Measurements from ENCODE around the gene GMIP. TPM values are rescaled to one million over a fixed set of nuclear protein-coding genes. Genes with fewer than 3 reads are reported as not detected.

GMIP gene
- total and polyA plus RNA-seq, 2 experiments from 2014 or later: 5.1 to 22.1 TPM

DNA sequence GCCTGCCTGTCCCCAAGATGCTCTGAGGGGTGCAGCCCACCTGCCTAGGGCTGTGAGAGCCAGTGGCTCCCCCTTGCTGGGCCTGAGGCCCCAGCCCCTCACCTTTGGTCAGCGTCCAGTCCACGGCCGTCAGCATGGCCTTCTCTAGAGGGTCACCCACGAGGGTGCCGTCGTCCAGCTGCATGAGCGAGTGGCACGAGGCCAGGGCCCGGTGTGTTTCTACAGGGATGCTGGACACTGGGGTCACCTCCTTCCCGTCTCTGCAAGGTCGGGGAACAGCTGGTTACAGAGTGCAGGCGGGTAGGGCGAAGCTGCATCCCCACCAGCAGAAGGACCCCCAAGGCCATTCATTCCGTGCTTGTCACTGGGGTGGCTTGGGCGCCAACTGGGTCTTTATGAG lies 11.0 kb upstream of the GMIP start:
- H3K36me3 ChIP-seq (ENCODE audit: insufficient read depth): peaks cover 26% of the 10 kb centered on the region; the same call in 1 of the 2 replicates
- no peaks in the 10 kb centered on the region for H3K4me1 ChIP-seq (ENCODE audit: insufficient read depth)
- H3K9me2 ChIP-seq (ENCODE audit: insufficient read depth): no peaks in the 10 kb centered on the region
- H3K27ac Mint-ChIP-seq: no peak overlapping the region
- no peak overlapping the region for H3K4me3 Mint-ChIP-seq
- H3K27me3 Mint-ChIP-seq (ENCODE audit: insufficient read depth, low read depth, poor library complexity): peaks cover 15% of the 10 kb centered on the region
- peaks cover 10% of the 10 kb centered on the region; the same call in 1 of the 2 replicates for H4K20me1 ChIP-seq (replicated peaks; ENCODE audit: insufficient read depth)
- H3F3A ChIP-seq (replicated peaks; ENCODE audit: low read depth): no peaks in the 10 kb centered on the region
- DNase-seq (ENCODE audit: low spot score) (no peak), ATAC-seq (no peak)
- H3K9me3 Mint-ChIP-seq: no peaks in the 10 kb centered on the region
- no peak overlapping the region for H3K4me3 ChIP-seq
- H3K4me1 Mint-ChIP-seq: no peaks in the 10 kb centered on the region
- 0 out of 2 replicates have a peak, but pooled peaks cover 5% of the 10 kb centered on the region for H3K79me2 ChIP-seq (replicated peaks; ENCODE audit: insufficient read depth)
- H3K4me2 ChIP-seq: no peak overlapping the region
- H2AFZ ChIP-seq: no peak overlapping the region
- H3K27me3 ChIP-seq (ENCODE audit: insufficient read depth): no peaks in the 10 kb centered on the region
- no peak for TF ChIP-seq NANOG (IDR thresholded peaks at IDR 0.05; ENCODE audit: borderline replicate concordance)
- TF ChIP-seq, protein P1, sequence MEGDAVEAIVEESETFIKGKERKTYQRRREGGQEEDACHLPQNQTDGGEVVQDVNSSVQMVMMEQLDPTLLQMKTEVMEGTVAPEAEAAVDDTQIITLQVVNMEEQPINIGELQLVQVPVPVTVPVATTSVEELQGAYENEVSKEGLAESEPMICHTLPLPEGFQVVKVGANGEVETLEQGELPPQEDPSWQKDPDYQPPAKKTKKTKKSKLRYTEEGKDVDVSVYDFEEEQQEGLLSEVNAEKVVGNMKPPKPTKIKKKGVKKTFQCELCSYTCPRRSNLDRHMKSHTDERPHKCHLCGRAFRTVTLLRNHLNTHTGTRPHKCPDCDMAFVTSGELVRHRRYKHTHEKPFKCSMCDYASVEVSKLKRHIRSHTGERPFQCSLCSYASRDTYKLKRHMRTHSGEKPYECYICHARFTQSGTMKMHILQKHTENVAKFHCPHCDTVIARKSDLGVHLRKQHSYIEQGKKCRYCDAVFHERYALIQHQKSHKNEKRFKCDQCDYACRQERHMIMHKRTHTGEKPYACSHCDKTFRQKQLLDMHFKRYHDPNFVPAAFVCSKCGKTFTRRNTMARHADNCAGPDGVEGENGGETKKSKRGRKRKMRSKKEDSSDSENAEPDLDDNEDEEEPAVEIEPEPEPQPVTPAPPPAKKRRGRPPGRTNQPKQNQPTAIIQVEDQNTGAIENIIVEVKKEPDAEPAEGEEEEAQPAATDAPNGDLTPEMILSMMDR (conservative IDR thresholded peaks at IDR 0.05; ENCODE audit: low read depth in 2 of 2): no peak
- TF ChIP-seq, protein P2, sequence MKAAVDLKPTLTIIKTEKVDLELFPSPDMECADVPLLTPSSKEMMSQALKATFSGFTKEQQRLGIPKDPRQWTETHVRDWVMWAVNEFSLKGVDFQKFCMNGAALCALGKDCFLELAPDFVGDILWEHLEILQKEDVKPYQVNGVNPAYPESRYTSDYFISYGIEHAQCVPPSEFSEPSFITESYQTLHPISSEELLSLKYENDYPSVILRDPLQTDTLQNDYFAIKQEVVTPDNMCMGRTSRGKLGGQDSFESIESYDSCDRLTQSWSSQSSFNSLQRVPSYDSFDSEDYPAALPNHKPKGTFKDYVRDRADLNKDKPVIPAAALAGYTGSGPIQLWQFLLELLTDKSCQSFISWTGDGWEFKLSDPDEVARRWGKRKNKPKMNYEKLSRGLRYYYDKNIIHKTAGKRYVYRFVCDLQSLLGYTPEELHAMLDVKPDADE (IDR thresholded peaks at IDR 0.05): no peak
- TF ChIP-seq JUNB (IDR thresholded peaks at IDR 0.05; ENCODE audit: unreplicated experiment): no peak
- TF ChIP-seq, protein P3, sequence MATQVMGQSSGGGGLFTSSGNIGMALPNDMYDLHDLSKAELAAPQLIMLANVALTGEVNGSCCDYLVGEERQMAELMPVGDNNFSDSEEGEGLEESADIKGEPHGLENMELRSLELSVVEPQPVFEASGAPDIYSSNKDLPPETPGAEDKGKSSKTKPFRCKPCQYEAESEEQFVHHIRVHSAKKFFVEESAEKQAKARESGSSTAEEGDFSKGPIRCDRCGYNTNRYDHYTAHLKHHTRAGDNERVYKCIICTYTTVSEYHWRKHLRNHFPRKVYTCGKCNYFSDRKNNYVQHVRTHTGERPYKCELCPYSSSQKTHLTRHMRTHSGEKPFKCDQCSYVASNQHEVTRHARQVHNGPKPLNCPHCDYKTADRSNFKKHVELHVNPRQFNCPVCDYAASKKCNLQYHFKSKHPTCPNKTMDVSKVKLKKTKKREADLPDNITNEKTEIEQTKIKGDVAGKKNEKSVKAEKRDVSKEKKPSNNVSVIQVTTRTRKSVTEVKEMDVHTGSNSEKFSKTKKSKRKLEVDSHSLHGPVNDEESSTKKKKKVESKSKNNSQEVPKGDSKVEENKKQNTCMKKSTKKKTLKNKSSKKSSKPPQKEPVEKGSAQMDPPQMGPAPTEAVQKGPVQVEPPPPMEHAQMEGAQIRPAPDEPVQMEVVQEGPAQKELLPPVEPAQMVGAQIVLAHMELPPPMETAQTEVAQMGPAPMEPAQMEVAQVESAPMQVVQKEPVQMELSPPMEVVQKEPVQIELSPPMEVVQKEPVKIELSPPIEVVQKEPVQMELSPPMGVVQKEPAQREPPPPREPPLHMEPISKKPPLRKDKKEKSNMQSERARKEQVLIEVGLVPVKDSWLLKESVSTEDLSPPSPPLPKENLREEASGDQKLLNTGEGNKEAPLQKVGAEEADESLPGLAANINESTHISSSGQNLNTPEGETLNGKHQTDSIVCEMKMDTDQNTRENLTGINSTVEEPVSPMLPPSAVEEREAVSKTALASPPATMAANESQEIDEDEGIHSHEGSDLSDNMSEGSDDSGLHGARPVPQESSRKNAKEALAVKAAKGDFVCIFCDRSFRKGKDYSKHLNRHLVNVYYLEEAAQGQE (IDR thresholded peaks at IDR 0.05; ENCODE audit: unreplicated experiment): no peak
- no peak for TF ChIP-seq EZH2phosphoT487 (IDR thresholded peaks at IDR 0.05; ENCODE audit: unreplicated experiment)
- TF ChIP-seq STAT1 (IDR thresholded peaks at IDR 0.05; ENCODE audit: unreplicated experiment): no peak
- TF ChIP-seq, protein P4, sequence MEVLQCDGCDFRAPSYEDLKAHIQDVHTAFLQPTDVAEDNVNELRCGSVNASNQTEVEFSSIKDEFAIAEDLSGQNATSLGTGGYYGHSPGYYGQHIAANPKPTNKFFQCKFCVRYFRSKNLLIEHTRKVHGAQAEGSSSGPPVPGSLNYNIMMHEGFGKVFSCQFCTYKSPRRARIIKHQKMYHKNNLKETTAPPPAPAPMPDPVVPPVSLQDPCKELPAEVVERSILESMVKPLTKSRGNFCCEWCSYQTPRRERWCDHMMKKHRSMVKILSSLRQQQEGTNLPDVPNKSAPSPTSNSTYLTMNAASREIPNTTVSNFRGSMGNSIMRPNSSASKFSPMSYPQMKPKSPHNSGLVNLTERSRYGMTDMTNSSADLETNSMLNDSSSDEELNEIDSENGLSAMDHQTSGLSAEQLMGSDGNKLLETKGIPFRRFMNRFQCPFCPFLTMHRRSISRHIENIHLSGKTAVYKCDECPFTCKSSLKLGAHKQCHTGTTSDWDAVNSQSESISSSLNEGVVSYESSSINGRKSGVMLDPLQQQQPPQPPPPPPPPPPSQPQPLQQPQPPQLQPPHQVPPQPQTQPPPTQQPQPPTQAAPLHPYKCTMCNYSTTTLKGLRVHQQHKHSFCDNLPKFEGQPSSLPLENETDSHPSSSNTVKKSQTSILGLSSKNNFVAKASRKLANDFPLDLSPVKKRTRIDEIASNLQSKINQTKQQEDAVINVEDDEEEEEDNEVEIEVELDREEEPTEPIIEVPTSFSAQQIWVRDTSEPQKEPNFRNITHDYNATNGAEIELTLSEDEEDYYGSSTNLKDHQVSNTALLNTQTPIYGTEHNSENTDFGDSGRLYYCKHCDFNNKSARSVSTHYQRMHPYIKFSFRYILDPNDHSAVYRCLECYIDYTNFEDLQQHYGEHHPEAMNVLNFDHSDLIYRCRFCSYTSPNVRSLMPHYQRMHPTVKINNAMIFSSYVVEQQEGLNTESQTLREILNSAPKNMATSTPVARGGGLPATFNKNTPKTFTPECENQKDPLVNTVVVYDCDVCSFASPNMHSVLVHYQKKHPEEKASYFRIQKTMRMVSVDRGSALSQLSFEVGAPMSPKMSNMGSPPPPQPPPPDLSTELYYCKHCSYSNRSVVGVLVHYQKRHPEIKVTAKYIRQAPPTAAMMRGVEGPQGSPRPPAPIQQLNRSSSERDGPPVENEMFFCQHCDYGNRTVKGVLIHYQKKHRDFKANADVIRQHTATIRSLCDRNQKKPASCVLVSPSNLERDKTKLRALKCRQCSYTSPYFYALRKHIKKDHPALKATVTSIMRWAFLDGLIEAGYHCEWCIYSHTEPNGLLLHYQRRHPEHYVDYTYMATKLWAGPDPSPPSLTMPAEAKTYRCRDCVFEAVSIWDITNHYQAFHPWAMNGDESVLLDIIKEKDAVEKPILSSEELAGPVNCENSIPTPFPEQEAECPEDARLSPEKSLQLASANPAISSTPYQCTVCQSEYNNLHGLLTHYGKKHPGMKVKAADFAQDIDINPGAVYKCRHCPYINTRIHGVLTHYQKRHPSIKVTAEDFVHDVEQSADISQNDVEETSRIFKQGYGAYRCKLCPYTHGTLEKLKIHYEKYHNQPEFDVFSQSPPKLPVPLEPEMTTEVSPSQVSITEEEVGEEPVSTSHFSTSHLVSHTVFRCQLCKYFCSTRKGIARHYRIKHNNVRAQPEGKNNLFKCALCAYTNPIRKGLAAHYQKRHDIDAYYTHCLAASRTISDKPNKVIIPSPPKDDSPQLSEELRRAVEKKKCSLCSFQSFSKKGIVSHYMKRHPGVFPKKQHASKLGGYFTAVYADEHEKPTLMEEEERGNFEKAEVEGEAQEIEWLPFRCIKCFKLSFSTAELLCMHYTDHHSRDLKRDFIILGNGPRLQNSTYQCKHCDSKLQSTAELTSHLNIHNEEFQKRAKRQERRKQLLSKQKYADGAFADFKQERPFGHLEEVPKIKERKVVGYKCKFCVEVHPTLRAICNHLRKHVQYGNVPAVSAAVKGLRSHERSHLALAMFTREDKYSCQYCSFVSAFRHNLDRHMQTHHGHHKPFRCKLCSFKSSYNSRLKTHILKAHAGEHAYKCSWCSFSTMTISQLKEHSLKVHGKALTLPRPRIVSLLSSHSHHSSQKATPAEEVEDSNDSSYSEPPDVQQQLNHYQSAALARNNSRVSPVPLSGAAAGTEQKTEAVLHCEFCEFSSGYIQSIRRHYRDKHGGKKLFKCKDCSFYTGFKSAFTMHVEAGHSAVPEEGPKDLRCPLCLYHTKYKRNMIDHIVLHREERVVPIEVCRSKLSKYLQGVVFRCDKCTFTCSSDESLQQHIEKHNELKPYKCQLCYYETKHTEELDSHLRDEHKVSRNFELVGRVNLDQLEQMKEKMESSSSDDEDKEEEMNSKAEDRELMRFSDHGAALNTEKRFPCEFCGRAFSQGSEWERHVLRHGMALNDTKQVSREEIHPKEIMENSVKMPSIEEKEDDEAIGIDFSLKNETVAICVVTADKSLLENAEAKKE (CRISPR knock-in tag; IDR thresholded peaks at IDR 0.05): no peak
- TF ChIP-seq POLR2AphosphoS5 (IDR thresholded peaks at IDR 0.05; ENCODE audit: low read depth): no peak
- no peak for TF ChIP-seq CREB1 (CRISPR knock-in tag; IDR thresholded peaks at IDR 0.05; ENCODE audit: low read depth)
- TF ChIP-seq ZNF114 (CRISPR knock-in tag; IDR thresholded peaks at IDR 0.05): no peak
- no peak for TF ChIP-seq ZNF331 (CRISPR knock-in tag; IDR thresholded peaks at IDR 0.05; ENCODE audit: low read depth)
- no peak for TF ChIP-seq EZH2 (IDR thresholded peaks at IDR 0.05; ENCODE audit: low read depth, unreplicated experiment)
- H3K36me3 Mint-ChIP-seq (ENCODE audit: low read depth): peaks cover 82% of the 10 kb centered on the region
- no peak overlapping the region for H3K27ac ChIP-seq (ENCODE audit: low read depth)

All from GM23338 (cell line).